Trophoblast cell (in vitro differentiated cells and primary cell): ENCODE data around the gene PHLDB2.

ENCODE experiments used
- DNase-seq, 2 donors: peaks; one replicate each; pipeline ENCODE4 v3.0.0-alpha.2; 2016
- H2AFZ ChIP-seq: 2 replicates; pipeline ENCODE4 v1.6.1; 2013; ENCODE audit warnings: low read length, moderate library complexity, mild to moderate bottlenecking; ENCODE audit not compliant: insufficient read depth, poor library complexity
- H2AK5ac ChIP-seq: 2 replicates; pipeline ENCODE4 v1.6.1; 2013; ENCODE audit warnings: mild to moderate bottlenecking, low read length
- H2BK120ac ChIP-seq: 2 replicates; pipeline ENCODE4 v1.6.1; 2013; ENCODE audit warnings: low read length, mild to moderate bottlenecking, moderate library complexity; ENCODE audit not compliant: insufficient read depth, poor library complexity
- H2BK12ac ChIP-seq: 2 replicates; pipeline ENCODE4 v1.6.1; 2013; ENCODE audit warnings: mild to moderate bottlenecking, low read length, moderate library complexity
- H2BK5ac ChIP-seq: 2 replicates; pipeline ENCODE4 v1.6.1; 2013; ENCODE audit warnings: low read length, low read depth, moderate library complexity, mild to moderate bottlenecking; ENCODE audit not compliant: poor library complexity
- H3K14ac ChIP-seq: 2 replicates; pipeline ENCODE4 v1.6.1; 2013; ENCODE audit warnings: mild to moderate bottlenecking, low read length
- H3K18ac ChIP-seq: 2 replicates; pipeline ENCODE4 v1.6.1; 2013; ENCODE audit warnings: mild to moderate bottlenecking, low read length
- H3K23ac ChIP-seq: 2 replicates; pipeline ENCODE4 v1.6.1; 2013; ENCODE audit warnings: low read length
- H3K27ac ChIP-seq: 2 replicates; pipeline ENCODE4 v1.5.1; 2013; ENCODE audit warnings: low read depth, mild to moderate bottlenecking, inconsistent platforms, low read length, moderate library complexity
- H3K27me3 ChIP-seq: 2 replicates; pipeline ENCODE4 v1.6.1; 2013; ENCODE audit warnings: inconsistent platforms, mild to moderate bottlenecking, low read length, moderate library complexity; ENCODE audit not compliant: insufficient read depth
- H3K36me3 ChIP-seq, 2 experiments: 1 replicate in 1 of 2; 2 replicates in 1 of 2; pipeline ENCODE4 v1.6.1; 2013; ENCODE audit warnings: low read length in 2 of 2, mild to moderate bottlenecking in 2 of 2, moderate library complexity in 1 of 2; ENCODE audit not compliant: insufficient read depth in 2 of 2, control insufficient read depth in 1 of 2
- H3K4ac ChIP-seq: 2 replicates; pipeline ENCODE4 v1.6.1; 2013; ENCODE audit warnings: low read depth, mild to moderate bottlenecking, low read length, moderate library complexity
- H3K4me1 ChIP-seq, 2 experiments: 1 replicate in 1 of 2; 2 replicates in 1 of 2; pipeline ENCODE4 v1.6.1; 2013; ENCODE audit warnings: low read length in 2 of 2, mild to moderate bottlenecking in 2 of 2, moderate library complexity in 1 of 2; ENCODE audit not compliant: insufficient read depth in 2 of 2, control insufficient read depth in 1 of 2
- H3K4me2 ChIP-seq: 2 replicates; pipeline ENCODE4 v1.6.1; 2013; ENCODE audit warnings: inconsistent platforms, mild to moderate bottlenecking, low read length, moderate library complexity
- H3K4me3 ChIP-seq: 2 replicates; pipeline ENCODE4 v1.5.1; 2013; ENCODE audit warnings: mild to moderate bottlenecking, low read depth, low read length, inconsistent platforms
- H3K79me1 ChIP-seq: one replicate; pipeline ENCODE4 v1.6.1; 2013; ENCODE audit warnings: low read length
- H3K79me2 ChIP-seq: 2 replicates; pipeline ENCODE4 v1.6.1; 2013; ENCODE audit warnings: low read length, mild to moderate bottlenecking; ENCODE audit not compliant: control insufficient read depth, insufficient read depth, poor library complexity
- H3K9ac ChIP-seq: 2 replicates; pipeline ENCODE4 v1.6.1; 2013; ENCODE audit warnings: mild to moderate bottlenecking, low read length
- H3K9me3 ChIP-seq: 2 replicates; pipeline ENCODE4 v1.6.1; 2013; ENCODE audit warnings: low read depth, mild to moderate bottlenecking, control low read depth, inconsistent platforms, low read length; ENCODE audit not compliant: insufficient read depth
- H4K12ac ChIP-seq: 2 replicates; pipeline ENCODE4 v1.6.1; 2013; ENCODE audit warnings: low read depth, mild to moderate bottlenecking, low read length, moderate library complexity
- H4K8ac ChIP-seq: 2 replicates; pipeline ENCODE4 v1.6.1; 2013; ENCODE audit warnings: low read depth, mild to moderate bottlenecking, low read length, moderate library complexity
- H4K91ac ChIP-seq: one replicate; pipeline ENCODE4 v1.6.1; 2013; ENCODE audit warnings: low read depth, mild to moderate bottlenecking, low read length, moderate library complexity
- WGBS: extraction: QIAGEN DNeasy Blood & Tissue Kit; methylation state at CpG from one replicate; pipeline ENCODE4 v1.1.7; 2013; ENCODE audit warnings: missing lambda C conversion rate; ENCODE audit not compliant: insufficient read length, insufficient coverage; ENCODE audit errors: extremely low coverage; 5-methylcytosine and 5-hydroxymethylcytosine counted together

PHLDB2 gene

DNA sequence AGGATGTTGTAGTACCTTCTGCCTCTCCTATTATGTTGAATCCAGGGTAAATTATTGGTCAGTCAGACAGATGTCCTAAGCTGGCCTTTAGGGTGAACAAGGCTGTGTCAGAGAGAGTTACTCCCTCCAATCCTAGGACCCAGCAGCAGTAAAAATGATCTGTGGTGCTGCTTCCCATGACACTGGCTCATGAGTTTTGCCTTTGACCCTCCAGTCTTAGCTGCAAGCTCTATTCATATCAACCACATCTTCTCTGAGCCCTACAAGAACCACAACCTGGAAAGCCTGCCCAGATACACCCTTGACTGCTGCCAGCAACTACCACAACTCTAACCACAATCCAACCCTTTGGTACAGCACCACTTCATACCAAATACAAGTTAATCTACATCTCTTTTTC, 27.2 kb upstream of the PHLDB2 start:
- Histone ChIP-seq H2AK5ac (no peak overlapping the region), H4K12ac (no peak overlapping the region), H3K4ac (no peak overlapping the region), H3K36me3 (no peaks in the 10 kb centered on the region), H3K4me2 (no peak overlapping the region), H3K4me3 (no peak overlapping the region), H3K4me1 (peaks cover 0 to 6% of the 10 kb centered on the region in 2 experiments), H3K79me1 (no peaks in the 10 kb centered on the region), H3K9me3 (no peaks in the 10 kb centered on the region), H3K18ac (no peak overlapping the region), H2BK120ac (no peak overlapping the region), H2BK5ac (no peak overlapping the region), H4K91ac (no peak overlapping the region), H2BK12ac (peak overlapping the region; percentile 49), H4K8ac (no peak overlapping the region), H3K14ac (no peak overlapping the region), H3K27me3 (no peaks in the 10 kb centered on the region), H3K27ac (no peak overlapping the region), H3K9ac (peak overlapping the region; percentile 69), H3K79me2 (no peaks in the 10 kb centered on the region), H3K23ac (no peak overlapping the region), H2AFZ (no peak overlapping the region)
- no peak for DNase-seq

DNA sequence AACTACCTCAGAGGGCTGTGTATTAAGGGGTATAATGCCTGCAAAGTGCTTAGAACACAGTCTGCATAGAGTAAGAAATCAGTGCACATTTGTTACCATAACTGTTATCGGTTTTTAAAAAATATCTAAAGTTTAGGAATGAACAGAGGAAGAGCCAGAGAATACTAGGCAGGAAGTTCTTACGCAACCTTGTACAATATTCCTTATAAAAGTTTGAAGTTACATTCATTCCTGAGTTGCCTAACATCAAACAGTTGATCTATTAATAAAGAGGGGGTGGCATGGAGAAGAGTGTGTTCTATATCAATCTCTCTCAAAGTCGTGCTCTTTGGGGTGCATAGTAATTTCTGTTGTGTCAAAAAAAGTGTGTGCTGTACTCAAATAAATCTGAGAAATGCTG, 22.0 kb upstream of the PHLDB2 start:
- no CpG with 5 or more reads among the region's 3 CpGs for WGBS
- Histone ChIP-seq H3K18ac (no peak overlapping the region), H2BK120ac (no peak overlapping the region), H4K91ac (no peak overlapping the region), H3K27me3 (no peaks in the 10 kb centered on the region), H3K79me1 (no peaks in the 10 kb centered on the region), H3K4ac (no peak overlapping the region), H3K23ac (no peak overlapping the region), H4K12ac (no peak overlapping the region), H2BK12ac (no peak overlapping the region), H3K9ac (no peak overlapping the region), H2AFZ (no peak overlapping the region), H3K9me3 (no peaks in the 10 kb centered on the region), H3K27ac (no peak overlapping the region), H3K79me2 (no peaks in the 10 kb centered on the region), H2AK5ac (no peak overlapping the region), H3K36me3 (no peaks in the 10 kb centered on the region), H3K4me3 (no peak overlapping the region), H3K14ac (no peak overlapping the region), H3K4me2 (no peak overlapping the region), H4K8ac (no peak overlapping the region), H2BK5ac (no peak overlapping the region), H3K4me1 (no peaks in the 10 kb centered on the region)
- DNase-seq = no peak

DNA sequence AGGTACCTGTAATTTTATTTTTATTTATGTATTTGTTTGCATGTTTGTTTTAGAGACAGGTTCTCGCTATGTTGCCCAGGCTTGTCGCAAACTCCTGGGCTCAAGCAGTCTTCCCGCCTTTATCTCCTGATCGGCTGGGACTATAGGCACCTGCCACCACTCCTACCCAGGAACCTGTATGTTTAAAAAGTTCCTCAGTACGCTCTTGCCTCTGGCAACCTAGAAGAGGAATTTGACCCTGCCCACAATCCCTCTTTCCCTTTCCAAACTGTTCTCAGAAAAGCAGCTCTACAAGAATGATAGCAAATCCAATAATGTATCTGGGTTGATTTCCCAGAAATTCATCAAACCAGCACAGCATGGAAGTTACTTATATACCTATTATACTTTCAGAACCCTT, 20.9 kb upstream of the PHLDB2 start:
- Histone ChIP-seq H4K91ac (no peak overlapping the region), H2AFZ (no peak overlapping the region), H3K79me2 (no peaks in the 10 kb centered on the region), H2BK5ac (no peak overlapping the region), H3K18ac (no peak overlapping the region), H3K27ac (no peak overlapping the region), H3K4me3 (no peak overlapping the region), H3K14ac (no peak overlapping the region), H3K27me3 (no peaks in the 10 kb centered on the region), H2BK120ac (no peak overlapping the region), H4K8ac (no peak overlapping the region), H3K9ac (no peak overlapping the region), H3K36me3 (no peaks in the 10 kb centered on the region), H3K9me3 (no peaks in the 10 kb centered on the region), H2AK5ac (no peak overlapping the region), H4K12ac (no peak overlapping the region), H3K23ac (no peak overlapping the region), H2BK12ac (no peak overlapping the region), H3K4me2 (no peak overlapping the region), H3K4ac (no peak overlapping the region), H3K79me1 (no peaks in the 10 kb centered on the region), H3K4me1 (no peaks in the 10 kb centered on the region)
- DNase-seq = peak in 1 of 2 donors; percentile 52
- WGBS = no CpG with 5 or more reads among the region's 5 CpGs

DNA sequence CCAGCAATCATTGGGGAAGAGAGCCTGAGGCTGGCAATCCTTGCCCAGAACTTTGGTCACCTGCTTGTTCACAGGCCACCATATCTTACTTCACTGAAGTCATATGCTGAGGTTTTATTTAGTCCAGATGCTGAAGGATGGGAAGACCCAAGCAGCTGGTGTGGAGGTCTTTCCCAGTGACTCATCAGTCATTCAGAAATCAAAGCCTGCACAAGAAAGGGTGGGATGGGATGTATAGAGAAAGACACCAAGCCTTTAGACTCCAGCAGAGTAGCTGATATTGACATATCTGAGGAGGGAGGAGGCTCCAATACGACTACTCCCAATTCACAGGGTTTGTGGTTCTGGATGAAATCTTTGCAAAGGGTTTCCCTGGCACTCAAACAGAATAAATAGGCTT, 13.0 kb upstream of the PHLDB2 start:
- H3K23ac ChIP-seq = no peak overlapping the region
- H4K12ac ChIP-seq = no peak overlapping the region
- no CpG with 5 or more reads among the region's 1 CpG for WGBS
- H2BK5ac ChIP-seq = no peak overlapping the region
- no peak for DNase-seq
- H3K27me3 ChIP-seq = no peaks in the 10 kb centered on the region
- no peak overlapping the region for H4K91ac ChIP-seq
- no peak overlapping the region for H3K4me3 ChIP-seq
- H4K8ac ChIP-seq = no peak overlapping the region
- H3K9me3 ChIP-seq = no peaks in the 10 kb centered on the region
- H3K4me2 ChIP-seq = no peak overlapping the region
- H3K9ac ChIP-seq = no peak overlapping the region
- no peak overlapping the region for H2BK12ac ChIP-seq
- no peaks in the 10 kb centered on the region for H3K36me3 ChIP-seq
- H3K79me1 ChIP-seq = no peaks in the 10 kb centered on the region
- H3K18ac ChIP-seq = no peak overlapping the region
- no peak overlapping the region for H3K14ac ChIP-seq
- no peaks in the 10 kb centered on the region for H3K4me1 ChIP-seq
- H2AK5ac ChIP-seq = no peak overlapping the region
- no peak overlapping the region for H3K27ac ChIP-seq
- no peak overlapping the region for H2AFZ ChIP-seq
- H3K4ac ChIP-seq = no peak overlapping the region
- H2BK120ac ChIP-seq = no peak overlapping the region
- no peaks in the 10 kb centered on the region for H3K79me2 ChIP-seq
